ENCODE measurements around the gene TFF2. TPM values are rescaled to one million over a fixed set of nuclear protein-coding genes. Genes with fewer than 3 reads are reported as not detected.
A peak's percentile ranks its signal among the peaks of the same experiment; 100 is the strongest.

Gene TFF2
- total RNA-seq, 1 donor from 2014 or later: not detected

DNA sequence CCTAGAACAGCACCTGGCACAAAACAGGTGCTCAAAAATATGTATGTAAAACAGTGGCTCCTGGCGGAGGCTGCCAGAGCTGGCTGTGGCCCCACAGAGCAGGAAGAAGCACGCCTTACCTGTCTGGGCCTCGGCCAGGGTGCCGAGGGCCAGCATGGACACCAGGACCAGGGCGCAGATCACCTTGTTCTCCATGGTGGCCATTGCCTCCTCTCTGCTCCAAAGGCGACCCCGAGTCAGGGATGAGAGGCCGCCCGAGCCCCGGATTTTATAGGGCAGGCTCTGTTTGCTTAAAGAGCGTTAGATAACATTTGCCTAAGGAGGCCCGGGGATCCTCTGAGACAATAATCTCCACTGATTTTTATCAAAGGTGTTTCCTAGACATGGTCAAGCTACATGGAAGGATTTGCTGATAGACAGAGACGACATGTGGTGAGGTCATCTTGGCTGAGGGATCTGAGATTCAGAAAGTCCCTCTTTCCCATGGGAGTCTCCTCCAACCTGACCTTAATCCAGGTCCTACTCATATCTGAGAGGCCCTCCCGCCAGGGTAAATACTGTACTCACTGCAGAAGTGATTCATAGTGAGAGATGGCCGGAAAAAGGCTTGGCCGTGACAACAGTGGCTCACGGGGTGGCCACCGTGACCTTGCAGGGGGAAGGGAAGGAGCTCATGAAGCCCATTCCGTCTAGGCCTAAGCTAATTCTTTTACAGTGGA lies 15.7 kb upstream of the TFF2 start, which contains the start of gene TFF1:
Gene TFF1 (minus strand): TSS at position 244 of the 719 bp plus-strand sequence. CDS start 40 bp downstream, at position 204.
- DNase-seq (ENCODE audit: low read depth in 2 of 2): peak; percentile 81

DNA sequence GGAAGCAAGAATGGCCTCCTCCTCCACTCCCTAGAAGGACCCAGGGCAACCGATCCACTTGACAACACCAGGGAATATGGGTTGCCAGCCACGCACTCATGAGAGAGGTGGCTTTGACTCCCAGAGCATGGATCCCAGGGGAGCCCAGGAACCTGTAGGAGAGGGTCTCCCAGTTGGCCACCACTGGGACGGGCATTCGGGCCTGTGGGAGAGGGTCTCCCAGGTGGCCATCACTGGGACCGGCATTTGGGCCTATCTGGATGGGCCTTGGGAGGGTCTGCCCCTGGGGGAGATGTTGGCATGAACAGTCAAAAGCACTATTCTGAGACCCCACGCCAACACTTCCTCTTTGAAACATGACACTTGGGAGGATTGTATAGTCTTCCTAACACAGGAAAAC lies 15.0 kb upstream of the TFF2 start:
- no peak for DNase-seq (ENCODE audit: low read depth in 2 of 2)

DNA sequence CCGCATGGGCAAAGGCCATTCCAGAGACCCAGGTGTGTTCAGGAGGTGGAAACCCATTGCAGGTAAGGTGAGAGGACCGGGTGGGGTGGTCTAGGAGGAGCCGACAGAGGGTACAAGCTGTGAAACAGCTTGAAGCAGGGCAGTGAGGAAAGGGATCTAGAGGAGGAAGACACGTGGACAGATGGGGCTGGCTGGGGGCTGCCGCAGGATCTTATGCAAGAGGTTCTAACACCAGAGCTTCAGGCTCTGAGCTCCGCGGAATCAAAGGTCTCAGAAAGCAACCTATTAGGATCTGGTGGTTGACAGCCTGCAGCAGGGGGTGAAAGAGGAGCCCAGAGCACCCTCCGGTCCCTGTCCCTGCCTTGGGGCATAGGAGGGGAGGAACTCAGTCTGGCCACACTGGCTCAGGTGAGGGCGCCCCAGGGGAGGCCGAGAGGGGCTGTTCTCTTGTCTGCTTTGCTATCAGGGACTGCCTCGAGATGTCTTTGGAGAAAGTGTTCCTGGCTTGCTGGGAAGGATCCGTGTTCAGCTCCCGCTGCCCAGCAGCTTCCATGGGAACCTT lies 13.6 kb upstream of the TFF2 start:
- no peak for DNase-seq (ENCODE audit: low read depth in 2 of 2)

DNA sequence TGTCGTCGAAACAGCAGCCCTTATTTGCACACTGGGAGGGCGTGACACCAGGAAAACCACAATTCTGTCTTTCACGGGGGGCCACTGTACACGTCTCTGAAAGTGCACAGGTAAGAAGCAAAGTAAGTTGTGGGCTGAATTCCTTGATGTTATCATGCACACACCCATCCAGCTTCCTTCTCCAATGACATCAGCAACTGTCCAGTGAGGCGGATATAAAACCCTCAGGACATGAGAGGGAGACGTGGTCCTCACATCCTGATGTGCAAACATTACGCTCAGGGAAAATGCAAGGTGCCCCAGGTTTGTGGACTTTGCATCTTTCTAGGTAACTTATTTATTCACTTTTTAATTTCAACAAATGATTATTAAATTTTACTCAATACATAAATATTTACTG lies 12.5 kb upstream of the TFF2 start:
- no peak for DNase-seq (ENCODE audit: low read depth in 2 of 2)

DNA sequence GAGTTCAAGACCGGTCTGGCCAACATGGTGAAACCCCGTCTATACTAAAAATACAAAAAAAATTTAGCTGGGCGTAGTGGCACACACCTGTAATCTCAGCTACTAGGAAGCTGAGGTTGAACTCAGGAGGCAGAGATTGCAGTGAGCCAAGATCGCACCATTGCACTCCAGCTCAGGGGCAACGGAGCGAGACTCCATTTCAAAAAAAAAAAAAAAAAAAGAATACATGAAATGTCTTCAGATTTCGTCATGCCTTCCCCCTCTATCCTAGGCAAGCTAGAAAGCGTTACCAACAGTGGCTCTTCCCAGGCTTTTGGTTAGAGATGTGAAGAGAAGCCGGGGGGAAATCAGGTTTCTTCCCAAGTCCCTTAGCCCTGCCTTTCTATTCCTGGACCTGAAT lies 11.9 kb upstream of the TFF2 start:
- no peak for DNase-seq (ENCODE audit: low read depth in 2 of 2)

DNA sequence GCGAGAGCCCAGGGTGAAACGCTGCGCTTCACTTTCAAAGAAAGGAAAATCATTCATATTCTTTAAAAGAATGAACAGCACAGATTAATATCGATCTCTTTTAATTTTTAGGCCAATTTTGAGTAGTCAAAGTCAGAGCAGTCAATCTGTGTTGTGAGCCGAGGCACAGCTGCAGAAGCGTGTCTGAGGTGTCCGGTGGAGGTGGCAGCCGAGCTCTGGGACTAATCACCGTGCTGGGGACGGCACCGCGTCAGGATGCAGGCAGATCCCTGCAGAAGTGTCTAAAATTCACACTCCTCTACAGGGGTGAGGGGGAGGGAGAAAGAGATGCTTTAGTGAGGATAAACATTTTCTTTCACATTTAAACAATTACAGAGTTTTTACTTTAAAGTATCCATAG lies 11.4 kb upstream of the TFF2 start:
- DNase-seq (ENCODE audit: low read depth in 2 of 2): no peak

DNA sequence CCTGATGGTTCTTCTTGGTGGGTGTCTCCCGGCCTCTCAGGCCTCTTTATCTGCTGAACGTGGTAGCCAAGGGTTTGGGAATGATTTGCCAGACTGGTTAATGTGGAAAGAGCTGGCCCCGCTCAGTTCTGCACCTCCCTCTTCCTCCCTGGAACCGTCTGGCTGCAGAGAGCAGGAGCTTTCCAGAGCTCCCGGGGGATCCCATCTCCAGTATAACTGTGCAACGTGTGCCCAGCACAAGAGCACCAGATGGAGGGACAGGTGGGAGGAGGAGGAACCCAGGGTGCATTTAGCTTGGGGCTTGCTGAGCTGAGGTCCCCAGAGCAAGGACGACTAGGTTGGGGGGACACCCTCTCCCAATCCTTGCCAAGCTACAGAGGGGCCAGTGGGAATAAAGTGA lies 10.5 kb upstream of the TFF2 start:
- no peak for DNase-seq (ENCODE audit: low read depth in 2 of 2)

DNA sequence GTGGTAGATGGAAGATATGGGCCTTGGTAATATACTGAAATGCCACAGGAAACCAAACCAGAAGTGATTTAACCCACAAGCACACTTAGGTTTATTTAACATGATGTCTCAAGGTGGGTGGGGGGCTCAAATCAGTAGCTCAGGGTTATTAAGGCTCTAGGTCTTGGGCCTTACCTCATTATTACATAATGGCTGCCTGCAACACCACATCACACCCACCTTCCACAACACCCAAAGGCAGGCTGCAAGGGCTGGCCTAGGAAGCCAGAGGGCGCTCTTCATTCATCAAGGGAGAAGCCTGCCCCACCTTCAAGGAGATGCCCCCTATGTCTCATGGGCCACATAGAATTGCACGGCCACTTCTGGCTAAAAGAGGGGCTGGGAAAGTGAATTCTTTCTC lies 9.5 kb upstream of the TFF2 start:
- no peak for DNase-seq (ENCODE audit: low read depth in 2 of 2)

DNA sequence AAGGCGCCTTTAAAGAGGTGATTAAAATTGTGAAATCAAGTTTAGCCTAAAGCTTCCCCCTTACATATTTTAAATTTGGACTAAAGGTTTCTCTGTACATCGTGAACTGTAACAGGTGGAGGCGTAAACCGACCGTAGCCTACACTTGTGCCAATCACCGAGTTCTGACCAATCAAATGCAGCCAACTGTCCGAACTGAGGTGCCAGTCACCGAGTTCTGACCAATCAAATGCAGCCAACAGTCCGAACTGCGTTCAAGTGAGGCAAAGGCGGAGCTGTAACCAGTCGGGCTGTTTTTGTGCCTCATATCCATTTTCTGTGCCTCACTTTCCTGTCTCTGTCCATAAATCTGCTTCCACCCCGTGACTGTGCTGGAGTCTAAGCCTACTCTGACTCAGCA lies 8.1 kb upstream of the TFF2 start:
- DNase-seq (ENCODE audit: low read depth in 2 of 2): no peak

DNA sequence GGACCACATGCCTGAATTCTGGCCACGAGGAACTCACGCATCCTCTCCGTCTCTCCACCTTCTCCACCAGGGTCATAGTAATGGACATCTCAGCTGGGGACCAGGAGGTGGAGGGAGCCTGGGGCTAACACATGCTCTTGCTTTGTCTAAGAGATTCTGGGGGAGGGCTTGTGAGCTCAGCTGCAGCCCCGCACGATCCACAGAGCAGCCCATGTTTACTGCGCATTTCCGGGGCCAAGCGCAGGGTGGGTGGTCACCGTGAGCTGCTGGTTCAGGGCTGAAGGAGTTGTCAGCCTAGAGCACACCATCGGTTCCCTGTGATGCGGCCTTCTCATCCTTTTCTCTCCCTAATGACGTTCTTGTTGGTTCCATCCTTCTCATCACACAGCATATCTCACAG lies 7.5 kb upstream of the TFF2 start:
- DNase-seq (ENCODE audit: low read depth in 2 of 2): no peak

DNA sequence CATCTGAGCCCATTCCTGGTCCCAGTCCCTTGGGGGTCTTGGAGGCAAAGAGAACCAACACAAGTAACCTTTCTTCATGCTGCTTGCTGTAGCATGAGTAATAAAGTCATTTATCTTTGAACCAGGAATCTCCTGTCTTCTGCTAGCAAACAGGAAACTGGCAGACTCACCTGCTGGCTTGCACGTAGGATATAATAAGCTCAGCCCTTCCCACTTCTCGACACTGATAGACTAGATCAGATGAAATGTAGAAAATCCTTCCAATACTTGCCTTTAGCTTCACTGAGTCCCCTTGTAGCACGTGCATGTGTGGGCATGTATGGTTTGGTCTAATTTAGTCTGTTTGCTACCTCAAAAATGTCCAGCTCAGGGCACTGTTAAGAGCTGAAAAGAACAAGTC lies 6.5 kb upstream of the TFF2 start:
- no peak for DNase-seq (ENCODE audit: low read depth in 2 of 2)

DNA sequence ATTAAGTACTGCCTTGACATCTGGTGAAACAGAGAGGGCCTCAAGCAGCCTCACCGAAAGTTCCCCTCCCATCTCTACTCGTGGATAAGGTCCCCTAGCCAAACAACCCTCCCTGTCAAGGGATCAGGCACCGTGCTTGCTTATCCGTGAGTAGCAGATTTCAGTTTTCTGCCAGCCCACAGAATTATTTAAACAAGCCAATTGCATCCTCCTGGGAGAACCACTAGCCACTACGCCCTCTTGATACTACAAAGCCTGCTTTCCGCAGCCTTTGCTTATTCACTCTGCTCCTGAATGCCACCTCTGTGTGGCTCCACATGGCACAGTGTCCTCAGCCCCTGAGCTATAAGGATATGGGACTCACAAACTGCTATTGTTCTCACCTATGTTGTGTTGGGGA lies 5.9 kb upstream of the TFF2 start:
- DNase-seq (ENCODE audit: low read depth in 2 of 2): no peak

DNA sequence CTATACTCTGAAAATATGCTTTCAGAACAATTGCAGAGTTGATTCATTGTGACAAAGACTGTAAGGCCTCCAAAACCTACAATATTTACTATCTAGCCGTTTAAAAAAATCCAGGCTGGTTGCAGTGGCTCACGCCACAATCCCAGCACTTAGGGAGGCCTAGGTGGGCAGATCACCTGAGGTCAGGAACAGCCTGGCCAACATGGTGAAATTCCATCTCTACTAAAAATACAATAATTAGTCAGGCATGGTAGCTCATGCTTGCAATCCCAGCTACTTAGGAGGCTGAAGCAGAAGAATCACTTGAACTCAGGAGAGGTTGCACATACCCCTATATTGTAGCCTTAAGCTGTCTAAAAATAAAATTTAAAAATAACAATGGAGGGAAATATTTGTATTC lies 5.3 kb upstream of the TFF2 start:
- DNase-seq (ENCODE audit: low read depth in 2 of 2): no peak

DNA sequence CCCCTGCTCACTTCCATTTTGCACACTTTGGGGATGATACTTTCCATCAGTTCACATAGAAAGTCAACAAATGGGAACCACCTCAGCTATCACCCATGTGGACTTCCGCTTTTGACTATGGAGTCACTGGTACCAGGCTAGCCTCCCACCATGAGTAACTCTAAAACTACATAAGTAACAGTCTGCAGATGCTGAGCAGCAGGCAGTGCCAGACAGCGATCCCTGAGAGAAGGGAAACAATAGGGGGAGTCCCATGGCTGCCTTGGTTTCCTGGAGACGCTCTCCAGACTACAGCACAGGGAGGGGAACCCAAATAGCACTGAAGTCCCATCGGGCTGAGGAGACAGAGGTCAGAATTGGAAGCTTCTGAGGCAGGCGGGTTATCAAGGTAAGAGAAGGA lies 2.8 kb upstream of the TFF2 start:
- DNase-seq (ENCODE audit: low read depth in 2 of 2): no peak

DNA sequence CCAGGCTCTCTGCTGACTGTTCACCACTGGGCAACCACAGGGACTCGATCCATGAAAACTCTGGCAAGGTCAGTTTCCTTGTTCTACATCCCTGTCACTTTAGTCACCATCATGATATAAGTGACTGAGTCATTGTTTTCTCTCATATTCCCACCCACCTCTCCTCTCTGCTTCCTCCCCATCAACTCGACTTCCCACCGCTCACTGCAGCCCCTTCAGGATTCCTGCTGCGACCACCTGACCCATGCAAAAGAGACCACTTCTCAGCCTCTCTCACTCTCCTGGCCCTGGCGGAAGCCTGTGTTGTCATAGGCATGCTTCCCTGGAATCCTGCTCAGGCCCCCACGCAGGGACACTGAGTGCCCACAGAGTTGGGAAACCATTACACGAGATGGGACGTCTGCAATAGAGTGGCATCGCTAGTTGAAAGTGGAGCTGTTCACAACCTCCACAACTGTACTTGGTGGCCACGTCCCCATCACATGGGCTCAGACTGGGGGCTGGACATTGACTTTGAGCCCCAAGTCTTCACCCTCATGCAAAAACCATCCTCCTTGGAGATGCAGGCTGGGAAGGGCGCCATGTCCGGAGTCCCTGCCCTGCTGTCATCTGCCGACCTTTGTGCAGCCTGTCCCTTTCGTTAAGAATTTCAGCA lies 1.8 kb upstream of the TFF2 start:
- no peak for DNase-seq (ENCODE audit: low read depth in 2 of 2)

DNA sequence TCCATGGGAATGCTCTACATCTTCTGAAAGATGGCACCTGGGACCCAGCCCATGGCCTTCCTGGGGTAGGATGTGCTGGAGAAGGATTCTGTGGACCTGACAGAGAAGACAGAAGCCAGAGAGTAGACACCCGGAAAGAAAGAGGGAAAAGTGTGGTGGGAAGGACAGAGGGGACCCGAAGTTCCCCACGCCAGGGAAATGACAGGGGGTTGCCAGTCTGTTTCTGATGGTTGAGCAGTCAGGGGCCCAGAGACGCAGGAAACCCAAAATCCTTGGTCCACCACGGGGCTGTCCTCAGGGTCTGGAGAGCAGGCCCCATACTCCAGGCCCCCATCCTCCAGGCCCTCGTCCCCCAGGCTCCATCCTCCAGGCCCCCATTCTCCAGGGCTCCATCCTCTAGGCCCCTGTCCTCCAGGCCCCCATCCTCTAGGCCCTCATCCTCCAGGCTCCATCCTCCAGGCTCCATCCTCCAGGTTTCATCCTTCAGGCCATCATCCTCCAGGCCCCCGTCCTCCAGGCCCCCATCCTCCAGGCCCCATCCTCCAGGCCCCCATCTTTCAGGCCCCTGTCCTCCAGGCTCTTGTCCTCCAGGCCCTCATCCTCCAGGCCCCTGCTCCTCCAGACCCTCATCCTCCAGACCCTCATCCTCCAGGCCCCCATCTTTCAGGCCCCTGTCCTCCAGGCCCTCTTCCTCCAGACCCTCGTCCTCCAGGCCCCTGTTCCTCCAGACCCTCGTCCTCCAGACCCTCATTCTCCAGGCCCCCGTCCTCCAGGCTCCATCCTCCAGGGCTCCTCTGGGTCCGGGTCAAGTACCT lies 1.0 kb upstream of the TFF2 start:
- DNase-seq (ENCODE audit: low read depth in 2 of 2): no peak

DNA sequence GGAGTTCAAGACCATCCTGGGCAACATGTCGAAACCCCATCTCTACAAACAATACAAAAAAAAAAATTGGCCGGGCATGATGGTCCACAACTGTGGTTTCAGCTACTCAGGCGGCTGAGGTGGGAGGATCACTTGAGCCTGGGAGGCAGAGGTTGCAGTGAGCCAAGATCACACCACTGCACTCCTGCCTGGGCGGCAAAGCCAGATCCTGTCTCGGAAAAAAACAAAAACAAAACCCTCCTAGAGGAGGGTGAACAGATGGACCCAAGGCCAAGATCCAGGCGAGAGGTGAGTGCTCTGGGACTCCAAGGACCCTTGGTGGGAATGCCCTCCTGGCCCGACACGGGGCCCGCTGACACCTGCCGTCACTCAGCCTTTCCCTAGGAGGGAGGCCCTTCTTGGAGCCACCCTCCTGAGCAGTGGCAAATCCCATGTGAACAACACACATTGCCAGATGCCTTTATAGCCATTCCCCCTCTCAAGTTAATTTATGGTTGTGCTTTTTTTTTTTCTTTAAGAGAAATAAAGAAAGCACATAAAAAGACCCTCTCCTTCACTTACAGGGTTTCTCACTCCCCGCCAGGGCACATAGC lies 380 bp downstream of the TFF2 start:
- no peak for DNase-seq (ENCODE audit: low read depth in 2 of 2)

DNA sequence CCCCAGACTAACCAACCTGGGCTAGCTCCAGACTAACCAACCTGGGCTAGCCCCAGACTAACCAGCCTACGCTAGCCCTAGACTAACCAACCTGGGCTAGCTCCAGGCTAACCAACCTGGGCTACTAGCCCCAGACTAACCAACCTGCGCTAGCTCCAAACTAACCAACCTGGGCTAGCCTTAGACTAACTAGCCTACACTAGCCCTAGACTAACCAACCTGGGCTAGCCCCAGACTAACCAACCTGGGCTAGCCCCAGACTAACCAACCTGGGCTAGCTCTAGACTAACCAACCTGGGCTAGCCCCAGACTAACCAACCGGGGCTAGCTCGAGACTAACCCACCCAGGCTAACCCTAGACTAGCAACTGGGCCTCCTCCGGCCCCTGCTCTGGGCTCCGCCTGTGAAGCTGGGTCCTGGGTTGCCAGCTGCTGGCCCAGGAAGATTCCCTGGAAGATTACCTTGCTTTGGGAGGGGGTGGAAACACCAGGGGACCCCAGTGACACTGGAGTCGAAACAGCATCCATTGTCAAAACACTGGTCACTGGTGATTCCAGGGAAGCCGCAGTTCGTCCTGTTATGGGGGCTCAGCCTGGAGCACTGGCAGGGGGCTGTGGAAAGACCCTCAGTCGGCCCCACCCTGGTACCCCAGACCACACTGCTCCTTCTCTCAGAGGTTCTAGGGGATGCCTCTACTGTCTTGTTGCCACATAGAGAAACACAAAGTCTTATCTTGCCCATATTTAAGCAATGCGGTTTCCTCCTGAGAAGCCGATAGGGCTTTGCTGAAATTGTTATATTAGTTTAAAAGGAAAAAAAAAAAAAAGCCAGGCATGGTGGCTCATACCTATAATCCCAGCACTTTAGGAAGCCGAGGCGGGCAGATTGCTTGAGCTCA lies 1.1 kb downstream of the TFF2 start:
- no peak for DNase-seq (ENCODE audit: low read depth in 2 of 2)

DNA sequence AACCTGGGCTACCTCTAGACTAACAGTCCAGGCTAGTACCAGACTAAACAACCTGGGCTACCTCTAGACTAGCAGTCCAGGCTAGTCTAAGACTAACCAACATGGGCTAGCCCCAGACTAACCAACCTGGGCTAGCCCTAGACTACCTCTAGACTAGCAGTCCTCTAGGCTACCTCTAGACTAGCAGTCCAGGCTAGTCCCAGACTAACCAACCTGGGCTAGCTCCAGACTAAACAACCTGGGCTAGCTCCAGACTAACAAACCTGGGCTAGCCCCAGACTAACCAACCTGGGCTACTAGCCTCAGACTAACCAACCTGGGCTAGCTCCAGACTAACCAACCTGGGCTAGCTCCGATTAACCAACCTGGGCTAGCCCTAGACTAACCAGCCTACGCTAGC lies 2.0 kb downstream of the TFF2 start:
- no peak for DNase-seq (ENCODE audit: low read depth in 2 of 2)

DNA sequence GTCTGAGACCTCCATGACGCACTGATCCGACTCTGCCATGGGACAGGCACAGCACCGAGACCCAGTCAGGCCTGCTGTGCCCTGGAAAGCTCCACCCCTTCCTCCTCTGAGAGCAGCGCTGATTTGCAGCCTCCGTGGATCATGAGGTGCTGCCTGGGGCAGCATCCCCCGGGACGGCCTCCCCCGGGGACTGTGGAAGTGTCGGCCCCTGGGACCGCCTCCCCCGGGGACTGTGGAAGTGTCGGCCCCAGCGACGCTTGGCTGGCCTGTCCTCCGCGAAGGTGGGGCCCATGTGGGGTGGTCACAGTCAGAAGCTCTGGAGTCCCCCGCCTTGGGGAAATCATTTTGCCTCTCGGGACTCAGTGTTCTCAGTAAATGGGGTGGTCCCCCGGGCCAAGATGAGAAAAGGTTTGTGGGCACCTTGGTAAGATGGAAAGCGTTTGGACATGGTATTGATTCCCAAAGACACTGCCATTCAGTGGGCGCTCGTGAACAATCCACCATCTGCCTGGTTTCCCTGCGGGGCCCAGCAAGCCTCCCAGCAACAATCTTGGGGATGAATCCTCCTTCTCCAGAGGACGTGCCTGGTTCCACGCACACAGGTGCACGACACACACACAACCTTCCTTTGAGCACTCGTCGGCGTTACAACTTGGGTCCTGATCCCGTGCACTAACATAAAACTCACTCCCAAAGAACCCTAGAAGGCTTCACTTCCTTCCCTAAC lies 3.0 kb downstream of the TFF2 start:
- DNase-seq (ENCODE audit: low read depth in 2 of 2): no peak
